CD4-positive, alpha-beta T cell treated with Interleukin-12 subunit alpha and Interleukin-12 subunit beta, for 1 hour (primary cell): ENCODE data around the gene USP7.
A peak's percentile ranks its signal among the peaks of the same experiment; 100 is the strongest.
"Not testable (repeated sequence)": the region's sequence is repeated elsewhere in the genome, so short reads cannot be mapped to it uniquely, and the experiment has no call there.

Experiments
- DNase-seq: peaks from one replicate; pipeline ENCODE4 v3.0.0-alpha.2; 2020

Gene USP7

GRCh38 chr16:8971416-8971815 is 7.7 kb upstream of the USP7 start:
- DNase-seq: no peak

- DNase-seq: not testable (repeated sequence)
Measured at GRCh38 chr16:8969202-8969897, 5.6 kb upstream of the USP7 start.

- DNase-seq: not testable (repeated sequence)
Measured at GRCh38 chr16:8968054-8968453, 4.3 kb upstream of the USP7 start.

GRCh38 chr16:8967132-8967821 is 3.6 kb upstream of the USP7 start:
- no peak for DNase-seq

GRCh38 chr16:8966817-8967131 is 3.1 kb upstream of the USP7 start:
- no peak for DNase-seq

- DNase-seq: no peak
Measured at GRCh38 chr16:8964462-8964861, 756 bp upstream of the USP7 start.

GRCh38 chr16:8963010-8963820 is 491 bp downstream of the USP7 start:
- no peak for DNase-seq

GRCh38 chr16:8962393-8963009 is 1.2 kb downstream of the USP7 start:
- peak; percentile 63 for DNase-seq

- DNase-seq: no peak
Measured at GRCh38 chr16:8961811-8962390, 1.8 kb downstream of the USP7 start.

- DNase-seq: no peak
Measured at GRCh38 chr16:8960788-8961109, 3.0 kb downstream of the USP7 start.

- peak; percentile 38 for DNase-seq
Measured at GRCh38 chr16:8959921-8960787, 3.6 kb downstream of the USP7 start.

- DNase-seq: peak; percentile 31
Measured at GRCh38 chr16:8958344-8959167, 5.2 kb downstream of the USP7 start.

- DNase-seq: no peak
Measured at GRCh38 chr16:8957509-8958157, 6.1 kb downstream of the USP7 start.

GRCh38 chr16:8957063-8957397 is 6.7 kb downstream of the USP7 start:
- no peak for DNase-seq

GRCh38 chr16:8956265-8957062 is 7.2 kb downstream of the USP7 start:
- no peak for DNase-seq

GRCh38 chr16:8955828-8956227 is 7.9 kb downstream of the USP7 start:
- DNase-seq: no peak

GRCh38 chr16:8953064-8953463 is 10.6 kb downstream of the USP7 start:
- DNase-seq: no peak

GRCh38 chr16:8952281-8952751 is 11.4 kb downstream of the USP7 start:
- DNase-seq: no peak

- no peak for DNase-seq
Measured at GRCh38 chr16:8951447-8952280, 12.0 kb downstream of the USP7 start.
